HG03066 (cell line): Measurements from ENCODE around the gene YWHAH.

ENCODE experiments used
- ATAC-seq: cut with Tn5 transposase; IDR thresholded peaks from one replicate; pipeline ENCODE4 v1.9.1; 2021; ENCODE audit warnings: low read depth; ENCODE audit not compliant: unreplicated experiment

Gene YWHAH

GRCh38 chr22:31943978-31944699 is at the start of gene YWHAH:
Gene YWHAH, plus strand, starts transcription at chr22:31944535. Its CDS starts 199 bp downstream, at chr22:31944734.
- ATAC-seq = peak; percentile 54

GRCh38 chr22:31895411-31896123 is 48.8 kb upstream of the YWHAH start:
- ATAC-seq = no peak

GRCh38 chr22:31896472-31896871 is 47.9 kb upstream of the YWHAH start:
- no peak for ATAC-seq

GRCh38 chr22:31897842-31898805 is 46.2 kb upstream of the YWHAH start:
- ATAC-seq = no peak

GRCh38 chr22:31898926-31899325 is 45.4 kb upstream of the YWHAH start:
- no peak for ATAC-seq

- no peak for ATAC-seq
Measured at GRCh38 chr22:31899669-31900068, 44.7 kb upstream of the YWHAH start.

- ATAC-seq = no peak
Measured at GRCh38 chr22:31901388-31902137, 42.8 kb upstream of the YWHAH start.

GRCh38 chr22:31904651-31905050 is 39.7 kb upstream of the YWHAH start:
- ATAC-seq = no peak

GRCh38 chr22:31905356-31905755 is 39.0 kb upstream of the YWHAH start:
- ATAC-seq = no peak

GRCh38 chr22:31906086-31906485 is 38.2 kb upstream of the YWHAH start:
- ATAC-seq = no peak

GRCh38 chr22:31906569-31906968 is 37.8 kb upstream of the YWHAH start:
- no peak for ATAC-seq

GRCh38 chr22:31909977-31910376 is 34.4 kb upstream of the YWHAH start:
- no peak for ATAC-seq

GRCh38 chr22:31911565-31912406 is 32.5 kb upstream of the YWHAH start:
- no peak for ATAC-seq

- ATAC-seq = no peak
Measured at GRCh38 chr22:31912407-31912743, 32.0 kb upstream of the YWHAH start.

GRCh38 chr22:31915586-31915985 is 28.7 kb upstream of the YWHAH start:
- ATAC-seq = no peak

GRCh38 chr22:31917227-31917921 is 27.0 kb upstream of the YWHAH start:
- peak; percentile 71 for ATAC-seq

GRCh38 chr22:31919730-31920129 is 24.6 kb upstream of the YWHAH start:
- ATAC-seq = no peak

- no peak for ATAC-seq
Measured at GRCh38 chr22:31920306-31920705, 24.0 kb upstream of the YWHAH start.

- ATAC-seq = no peak
Measured at GRCh38 chr22:31921106-31921505, 23.2 kb upstream of the YWHAH start.
